Stomach (tissue), 9 donors: ENCODE results near the gene PACS2. TPM values are rescaled to one million over a fixed set of nuclear protein-coding genes. Genes with fewer than 3 reads are reported as not detected.

Source experiments
- DNase-seq, 2 donors: peaks; one replicate each; pipeline versions ENCODE4 v3.0.0 to v3.0.0-alpha.2; 2013 to 2019
- H3K27ac ChIP-seq, 5 donors: fragments of 200-600 bp in 4 of 5; sonication (generic) in 4 of 5; one replicate each; pipeline ENCODE4 v1.5.1; 2013 to 2019; ENCODE audit warnings: mild to moderate bottlenecking in 1 of 5, moderate library complexity in 1 of 5
- H3K27me3 ChIP-seq, 3 donors: fragments of 200-600 bp; sonication (generic); one replicate each; pipeline ENCODE4 v1.5.1; 2017 to 2019; ENCODE audit warnings: mixed run types in 1 of 3
- H3K36me3 ChIP-seq, 4 donors: fragments of 200-600 bp; sonication (generic); 1 replicate in 3 of 4; 2 replicates in 1 of 4; pipeline ENCODE4 v1.5.1; 2016 to 2019
- H3K4me1 ChIP-seq, 4 donors: fragments of 200-600 bp; sonication (generic); one replicate each; pipeline ENCODE4 v1.5.1; 2016 to 2019
- H3K4me3 ChIP-seq, 4 donors: fragments of 200-600 bp; sonication (generic) in 3 of 4; one replicate each; pipeline ENCODE4 v1.5.1; 2016 to 2019; ENCODE audit warnings: mild to moderate bottlenecking in 1 of 4
- H3K9me3 ChIP-seq, 4 donors: fragments of 200-600 bp; sonication (generic); one replicate each; pipeline ENCODE4 v1.5.1; 2016 to 2019
- CTCF ChIP-seq, 7 experiments: fragments of 450-650 bp in 4 of 7; fragments of 200-600 bp in 3 of 7; sonication (generic) in 3 of 7; IDR thresholded peaks; one replicate each; pipeline ENCODE4 v1.5.1; 2016 to 2019; ENCODE audit warnings: antibody characterized with exemption in 7 of 7, control low read depth in 2 of 7, mild to moderate bottlenecking in 1 of 7
- EP300 ChIP-seq: sonication (generic); formaldehyde crosslinking; IDR thresholded peaks from one replicate; pipeline ENCODE4 v1.6.1; 2017; ENCODE audit warnings: antibody characterized with exemption
- POLR2A ChIP-seq, 4 donors: fragments of 450-650 bp; IDR thresholded peaks; one replicate each; pipeline ENCODE4 v1.6.1; 2016; ENCODE audit warnings: antibody characterized with exemption in 4 of 4, control low read depth in 2 of 4, mild to moderate bottlenecking in 1 of 4, moderate library complexity in 1 of 4
- POLR2AphosphoS5 ChIP-seq, 3 donors: sonication (generic); formaldehyde crosslinking; IDR thresholded peaks; one replicate each; pipeline ENCODE4 v1.6.1; 2016; ENCODE audit warnings: antibody characterized with exemption in 3 of 3
- WGBS, 5 donors: extraction: QIAGEN DNeasy Blood & Tissue Kit in 3 of 5; methylation state at CpG; one replicate each; pipeline versions ENCODE4 v1.1.5 to v1.1.7; 2013 to 2018; 5-methylcytosine and 5-hydroxymethylcytosine counted together
- intact Hi-C: fragments of 100-400 bp; cut with DNase I; formaldehyde crosslinking; loops from one replicate; pipeline ENCODE4 v1.15.1; 2023; ENCODE audit warnings: low total_unique reads
- polyA plus RNA-seq, 3 donors: library from polyadenylated mRNA; stranded (reverse); fragments of 200-250 nt; gene quantifications; one replicate each; pipeline ENCODE4 v1.2.3, GENCODE V29; 2013
- total RNA-seq, 5 donors: library from RNA; depleted of rRNA; stranded (reverse); fragments of >200 nt; gene quantifications; one replicate each; pipeline versions ENCODE4 v1.1.0 to v1.2.3, GENCODE V29; 2014 to 2016
- donor health status: healthy with polysubstance abuse.
- donor health status: Bipolar disorder and iron deficiency.
- donor health status: healthy.

Gene PACS2
- total and polyA plus RNA-seq, 8 donors, result 23.4 to 209 (median 48.8) TPM

GRCh38 chr14:105309371-105309770, 5.2 kb upstream of the PACS2 start:
- TF ChIP-seq CTCF (IDR thresholded peaks at IDR 0.05), result no peak
- no peak for TF ChIP-seq POLR2AphosphoS5 (IDR thresholded peaks at IDR 0.05)
- no peak for TF ChIP-seq EP300
- no peak for TF ChIP-seq POLR2A (IDR thresholded peaks at IDR 0.05)
- Histone ChIP-seq H3K9me3 (no peaks in the 10 kb centered on the region), H3K4me3 (no peak overlapping the region), H3K27ac (no peak overlapping the region), H3K36me3 (no peaks in the 10 kb centered on the region), H3K27me3 (no peaks in the 10 kb centered on the region), H3K4me1 (peaks cover 11 to 28% (median 16%) of the 10 kb centered on the region in 4 donors)
- 90 to 98% (median 94%) methylated on average over 8 of the region's 8 CpGs for WGBS, 5 donors
- DNase-seq, result no peak
- intact Hi-C loops, result no loop called here

- H3K4me1 ChIP-seq, result peaks cover 25 to 45% (median 32%) of the 10 kb centered on the region in 4 donors
- TF ChIP-seq POLR2A (IDR thresholded peaks at IDR 0.05) (no peak), EP300 (no peak), POLR2AphosphoS5 (IDR thresholded peaks at IDR 0.05) (no peak), CTCF (IDR thresholded peaks at IDR 0.05) (no peak)
- H3K27me3 ChIP-seq, result no peaks in the 10 kb centered on the region
- WGBS, 5 donors, result 76 to 86% (median 83%) methylated on average over 6 to 12 of the region's 12 CpGs
- no peaks in the 10 kb centered on the region for H3K36me3 ChIP-seq
- DNase-seq, result peak in 1 of 2 donors; percentile 64
- peak overlapping the region in 1 of 5 donors; percentile 98 for H3K27ac ChIP-seq
- intact Hi-C loops, result no loop called here
- no peak overlapping the region for H3K4me3 ChIP-seq
- H3K9me3 ChIP-seq, result no peaks in the 10 kb centered on the region
Observed at GRCh38 chr14:105311838-105312237, 2.7 kb upstream of the PACS2 start.

- Histone ChIP-seq H3K4me3 (no peak overlapping the region), H3K27ac (peak overlapping the region; percentile 8 to 98 (median 96)), H3K4me1 (peaks cover 37 to 56% (median 43%) of the 10 kb centered on the region in 4 donors), H3K9me3 (no peaks in the 10 kb centered on the region), H3K27me3 (no peaks in the 10 kb centered on the region), H3K36me3 (no peaks in the 10 kb centered on the region)
- TF ChIP-seq POLR2A (IDR thresholded peaks at IDR 0.05), result no peak
- no peak for TF ChIP-seq POLR2AphosphoS5 (IDR thresholded peaks at IDR 0.05)
- TF ChIP-seq EP300, result no peak
- no peak for TF ChIP-seq CTCF (IDR thresholded peaks at IDR 0.05)
- DNase-seq, result no peak
- intact Hi-C loops, result no loop called here
- 78 to 92% (median 89%) methylated on average over 9 to 13 of the region's 13 CpGs for WGBS, 5 donors
Observed at GRCh38 chr14:105312973-105313372, 1.6 kb upstream of the PACS2 start.

GRCh38 chr14:105313381-105314286, 914 bp upstream of the PACS2 start:
- H3K27ac ChIP-seq, result peak overlapping the region; percentile 87 to 98 (median 96)
- intact Hi-C loops, result no loop called here
- no peaks in the 10 kb centered on the region for H3K27me3 ChIP-seq
- peaks cover 39 to 61% (median 46%) of the 10 kb centered on the region in 4 donors for H3K4me1 ChIP-seq
- DNase-seq, result peak; percentile 43 to 67
- TF ChIP-seq POLR2AphosphoS5 (IDR thresholded peaks at IDR 0.05), result no peak
- 12 to 19% (median 16%) methylated on average over 23 to 46 of the region's 48 CpGs for WGBS, 5 donors
- no peaks in the 10 kb centered on the region for H3K36me3 ChIP-seq
- H3K9me3 ChIP-seq, result no peaks in the 10 kb centered on the region
- H3K4me3 ChIP-seq, result peak overlapping the region; percentile 73 to 84 (median 80)
